OCI-LY3 (cell line): ENCODE data around the gene CPA3.

ENCODE experiments used
- H2AFZ ChIP-seq: fragments of 200-600, 300-600 bp; shearing (Covaris generic); 2 replicates; pipeline ENCODE4 v1.6.0; 2014; ENCODE audit warnings: antibody characterized with exemption, low read depth, low read length
- H3K27ac ChIP-seq: fragments of 200-600, 300-600 bp; sonication (generic); 2 replicates; pipeline ENCODE4 v1.5.1; 2014; ENCODE audit warnings: mild to moderate bottlenecking, low read length, moderate library complexity, mixed read lengths
- H3K27me3 ChIP-seq: fragments of 200-600, 300-600 bp; sonication (generic); 2 replicates; pipeline ENCODE4 v1.6.1; 2014; ENCODE audit warnings: low read depth, low read length, mixed read lengths
- H3K36me3 ChIP-seq: fragments of 200-600, 300-600 bp; sonication (generic); replicated peaks from 2 replicates; pipeline ENCODE3; 2014; ENCODE audit warnings: low read depth, low read length, mixed read lengths
- H3K4me1 ChIP-seq: fragments of 300-600, 200-600 bp; sonication (generic); 2 replicates; pipeline ENCODE4 v1.6.1; 2014; ENCODE audit warnings: low read length, mixed read lengths
- H3K4me2 ChIP-seq: fragments of 200-600, 300-600 bp; sonication (generic); 2 replicates; pipeline ENCODE4 v1.6.1; 2014; ENCODE audit warnings: low read length, mixed read lengths
- H3K4me3 ChIP-seq: fragments of 300-600, 200-600 bp; sonication (generic); 2 replicates; pipeline ENCODE4 v1.5.1; 2014; ENCODE audit warnings: antibody characterized with exemption, mild to moderate bottlenecking, low read length, moderate library complexity
- H3K79me2 ChIP-seq: fragments of 300-600, 200-600 bp; shearing (Covaris generic); 2 replicates; pipeline ENCODE4 v1.6.1; 2014; ENCODE audit warnings: mild to moderate bottlenecking, low read length, mixed read lengths
- H3K9ac ChIP-seq: fragments of 300-600, 200-600 bp; shearing (Covaris generic); 2 replicates; pipeline ENCODE4 v1.6.0; 2014; ENCODE audit warnings: mild to moderate bottlenecking, low read length, moderate library complexity
- H3K9me3 ChIP-seq: fragments of 200-600, 300-600 bp; shearing (Covaris generic); 2 replicates; pipeline ENCODE4 v1.6.1; 2014; ENCODE audit warnings: low read length, mixed read lengths; ENCODE audit not compliant: insufficient read depth
- H4K20me1 ChIP-seq: fragments of 200-600, 300-600 bp; sonication (generic); 2 replicates; pipeline ENCODE4 v1.6.1; 2016; ENCODE audit warnings: low read length, mixed read lengths; ENCODE audit not compliant: insufficient read depth
- CTCF ChIP-seq: fragments of 200-600, 300-600 bp; sonication (generic); IDR thresholded peaks from 2 replicates; pipeline ENCODE4 v1.5.1; 2014; ENCODE audit warnings: antibody characterized with exemption, low read length, low read depth
- EZH2phosphoT487 ChIP-seq: fragments of 200-600 bp; shearing (Covaris generic); IDR thresholded peaks from 2 replicates; pipeline ENCODE4 v1.6.1; 2018; ENCODE audit warnings: antibody characterized with exemption, mixed run types, low read depth

CPA3 gene

GRCh38 chr3:148865049-148865448 lies at the start of gene CPA3:
TSS of gene CPA3 (plus strand) at chr3:148865296. CDS start at chr3:148865308, 12 bp downstream.
- Histone ChIP-seq H3K27ac (no peak within 1 kb of the TSS), H3K79me2 (no peaks in the 10 kb centered on the region), H3K4me2 (no peak within 1 kb of the TSS), H3K27me3 (no peaks in the 10 kb centered on the region), H3K9me3 (no peaks in the 10 kb centered on the region), H3K4me1 (no peaks in the 10 kb centered on the region), H3K4me3 (no peak within 1 kb of the TSS), H3K36me3 (no peaks in the 10 kb centered on the region), H4K20me1 (no peaks in the 10 kb centered on the region), H2AFZ (no peak within 1 kb of the TSS), H3K9ac (no peak within 1 kb of the TSS)
- TF ChIP-seq EZH2phosphoT487 (no peak), CTCF (no peak)

- Histone ChIP-seq H3K4me2 (no peak overlapping the region), H4K20me1 (no peaks in the 10 kb centered on the region), H3K4me1 (no peaks in the 10 kb centered on the region), H3K36me3 (no peaks in the 10 kb centered on the region), H3K9me3 (no peaks in the 10 kb centered on the region), H3K27ac (no peak overlapping the region), H3K79me2 (no peaks in the 10 kb centered on the region), H2AFZ (no peak overlapping the region), H3K27me3 (no peaks in the 10 kb centered on the region), H3K4me3 (no peak overlapping the region), H3K9ac (no peak overlapping the region)
- TF ChIP-seq EZH2phosphoT487 (no peak), CTCF (no peak)
These were observed 49.6 kb upstream of the CPA3 start for GRCh38 chr3:148815316-148816110.

GRCh38 chr3:148816427-148816826 lies 48.7 kb upstream of the CPA3 start:
- H3K27me3 ChIP-seq, result no peaks in the 10 kb centered on the region
- H3K4me2 ChIP-seq, result no peak overlapping the region
- no peak for TF ChIP-seq CTCF
- no peak for TF ChIP-seq EZH2phosphoT487
- H2AFZ ChIP-seq, result no peak overlapping the region
- H3K4me3 ChIP-seq, result no peak overlapping the region
- no peak overlapping the region for H3K9ac ChIP-seq
- H3K4me1 ChIP-seq, result no peaks in the 10 kb centered on the region
- H3K27ac ChIP-seq, result no peak overlapping the region
- H3K36me3 ChIP-seq, result no peaks in the 10 kb centered on the region
- no peaks in the 10 kb centered on the region for H3K9me3 ChIP-seq
- H3K79me2 ChIP-seq, result no peaks in the 10 kb centered on the region
- H4K20me1 ChIP-seq, result no peaks in the 10 kb centered on the region

GRCh38 chr3:148816981-148817525 lies 48.0 kb upstream of the CPA3 start:
- no peak overlapping the region for H3K4me3 ChIP-seq
- no peak overlapping the region for H2AFZ ChIP-seq
- H3K27ac ChIP-seq, result no peak overlapping the region
- H3K79me2 ChIP-seq, result no peaks in the 10 kb centered on the region
- no peak overlapping the region for H3K9ac ChIP-seq
- no peak overlapping the region for H3K4me2 ChIP-seq
- H3K27me3 ChIP-seq, result no peaks in the 10 kb centered on the region
- no peaks in the 10 kb centered on the region for H3K36me3 ChIP-seq
- H3K4me1 ChIP-seq, result no peaks in the 10 kb centered on the region
- TF ChIP-seq CTCF (no peak), EZH2phosphoT487 (no peak)
- H3K9me3 ChIP-seq, result no peaks in the 10 kb centered on the region
- no peaks in the 10 kb centered on the region for H4K20me1 ChIP-seq
